ENCODE results near the gene ZNF35. TPM values are rescaled to one million over a fixed set of nuclear protein-coding genes. Genes with fewer than 3 reads are reported as not detected.

Gene ZNF35
- total and polyA plus RNA-seq, 10 of the 15 experiments (the other 5 are each of a cell fraction or from before 2014, with no cell fraction given), result 9.3 to 21.1 (median 13.4) TPM

DNA sequence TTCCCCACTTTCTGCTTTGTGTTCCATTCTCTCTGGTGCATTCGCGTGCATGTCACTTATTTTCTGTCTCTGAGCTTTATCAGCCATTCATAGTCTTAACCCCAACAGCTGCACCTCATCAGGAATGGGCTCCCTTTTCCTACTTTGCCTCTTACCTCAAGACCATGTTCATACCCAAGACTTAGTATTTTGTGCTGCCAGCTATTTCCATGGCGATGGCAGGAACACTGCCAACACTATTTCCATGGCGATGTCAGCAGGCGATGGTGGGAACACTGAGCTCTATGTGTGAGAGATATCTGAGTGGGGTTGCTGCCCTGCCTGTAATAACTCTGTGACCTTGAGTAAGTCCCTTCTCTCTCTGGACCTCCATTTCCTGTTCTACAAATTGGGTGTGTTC, 5.5 kb downstream of the ZNF35 start:
- Histone ChIP-seq H3K4me1 (ENCODE audit: control insufficient read depth, insufficient read depth, low read length) (no peaks in the 10 kb centered on the region), H3K27ac (ENCODE audit: control insufficient read depth, insufficient read depth) (no peak overlapping the region), H3K79me2 (ENCODE audit: control insufficient read depth, insufficient read depth, low read length) (peaks cover 5% of the 10 kb centered on the region), H3K4me3 (no peak overlapping the region), H3K9ac (ENCODE audit: control insufficient read depth, insufficient read depth, low read length) (no peak overlapping the region), H3K36me3 (ENCODE audit: control insufficient read depth in 2 of 2, insufficient read depth in 2 of 2, low read length in 1 of 2) (peaks cover 13 to 37% of the 10 kb centered on the region in 2 experiments), H3K4me2 (ENCODE audit: control insufficient read depth, insufficient read depth) (no peak overlapping the region), H3K9me3 (replicated peaks; ENCODE audit: control insufficient read depth, insufficient read depth, low read length) (peaks cover 28% of the 10 kb centered on the region; the same call in 2 of the 3 replicates), H3K27me3 (replicated peaks in 1 of 2; ENCODE audit: control insufficient read depth in 2 of 2, insufficient read depth in 2 of 2, low read length in 1 of 2) (no peaks in the 10 kb centered on the region), H4K20me1 (ENCODE audit: control insufficient read depth, insufficient read depth) (no peaks in the 10 kb centered on the region), H2AFZ (ENCODE audit: control insufficient read depth, low read depth, low read length) (no peak overlapping the region)
- TF ChIP-seq CBX3 (IDR thresholded peaks at IDR 0.05; ENCODE audit: borderline replicate concordance, low read depth), result no peak
- no peak for TF ChIP-seq CBFB (IDR thresholded peaks at IDR 0.05; ENCODE audit: low read depth)
- TF ChIP-seq, protein P1, sequence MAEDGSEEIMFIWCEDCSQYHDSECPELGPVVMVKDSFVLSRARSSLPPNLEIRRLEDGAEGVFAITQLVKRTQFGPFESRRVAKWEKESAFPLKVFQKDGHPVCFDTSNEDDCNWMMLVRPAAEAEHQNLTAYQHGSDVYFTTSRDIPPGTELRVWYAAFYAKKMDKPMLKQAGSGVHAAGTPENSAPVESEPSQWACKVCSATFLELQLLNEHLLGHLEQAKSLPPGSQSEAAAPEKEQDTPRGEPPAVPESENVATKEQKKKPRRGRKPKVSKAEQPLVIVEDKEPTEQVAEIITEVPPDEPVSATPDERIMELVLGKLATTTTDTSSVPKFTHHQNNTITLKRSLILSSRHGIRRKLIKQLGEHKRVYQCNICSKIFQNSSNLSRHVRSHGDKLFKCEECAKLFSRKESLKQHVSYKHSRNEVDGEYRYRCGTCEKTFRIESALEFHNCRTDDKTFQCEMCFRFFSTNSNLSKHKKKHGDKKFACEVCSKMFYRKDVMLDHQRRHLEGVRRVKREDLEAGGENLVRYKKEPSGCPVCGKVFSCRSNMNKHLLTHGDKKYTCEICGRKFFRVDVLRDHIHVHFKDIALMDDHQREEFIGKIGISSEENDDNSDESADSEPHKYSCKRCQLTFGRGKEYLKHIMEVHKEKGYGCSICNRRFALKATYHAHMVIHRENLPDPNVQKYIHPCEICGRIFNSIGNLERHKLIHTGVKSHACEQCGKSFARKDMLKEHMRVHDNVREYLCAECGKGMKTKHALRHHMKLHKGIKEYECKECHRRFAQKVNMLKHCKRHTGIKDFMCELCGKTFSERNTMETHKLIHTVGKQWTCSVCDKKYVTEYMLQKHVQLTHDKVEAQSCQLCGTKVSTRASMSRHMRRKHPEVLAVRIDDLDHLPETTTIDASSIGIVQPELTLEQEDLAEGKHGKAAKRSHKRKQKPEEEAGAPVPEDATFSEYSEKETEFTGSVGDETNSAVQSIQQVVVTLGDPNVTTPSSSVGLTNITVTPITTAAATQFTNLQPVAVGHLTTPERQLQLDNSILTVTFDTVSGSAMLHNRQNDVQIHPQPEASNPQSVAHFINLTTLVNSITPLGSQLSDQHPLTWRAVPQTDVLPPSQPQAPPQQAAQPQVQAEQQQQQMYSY (CRISPR knock-in tag; IDR thresholded peaks at IDR 0.05), result no peak
- TF ChIP-seq ZZZ3 (IDR thresholded peaks at IDR 0.05; ENCODE audit: control insufficient read depth, insufficient read length, low read depth), result no peak
- no peak for TF ChIP-seq ZNF207 (IDR thresholded peaks at IDR 0.05; ENCODE audit: borderline replicate concordance)
- no peak for TF ChIP-seq FOXK2 (IDR thresholded peaks at IDR 0.05)
- no peak for TF ChIP-seq CHD2 (IDR thresholded peaks at IDR 0.05; ENCODE audit: borderline replicate concordance, low read depth, low read length)
- no peak for TF ChIP-seq EZH2 (IDR thresholded peaks at IDR 0.05; ENCODE audit: borderline replicate concordance, control insufficient read depth, low read depth, low read length)
- no peak for TF ChIP-seq TCF7 (IDR thresholded peaks at IDR 0.05; ENCODE audit: borderline replicate concordance)
- no peak for TF ChIP-seq ZBTB33 (IDR thresholded peaks at IDR 0.05)
- no peak for TF ChIP-seq HDAC2 (IDR thresholded peaks at IDR 0.05)
- TF ChIP-seq, protein P2, sequence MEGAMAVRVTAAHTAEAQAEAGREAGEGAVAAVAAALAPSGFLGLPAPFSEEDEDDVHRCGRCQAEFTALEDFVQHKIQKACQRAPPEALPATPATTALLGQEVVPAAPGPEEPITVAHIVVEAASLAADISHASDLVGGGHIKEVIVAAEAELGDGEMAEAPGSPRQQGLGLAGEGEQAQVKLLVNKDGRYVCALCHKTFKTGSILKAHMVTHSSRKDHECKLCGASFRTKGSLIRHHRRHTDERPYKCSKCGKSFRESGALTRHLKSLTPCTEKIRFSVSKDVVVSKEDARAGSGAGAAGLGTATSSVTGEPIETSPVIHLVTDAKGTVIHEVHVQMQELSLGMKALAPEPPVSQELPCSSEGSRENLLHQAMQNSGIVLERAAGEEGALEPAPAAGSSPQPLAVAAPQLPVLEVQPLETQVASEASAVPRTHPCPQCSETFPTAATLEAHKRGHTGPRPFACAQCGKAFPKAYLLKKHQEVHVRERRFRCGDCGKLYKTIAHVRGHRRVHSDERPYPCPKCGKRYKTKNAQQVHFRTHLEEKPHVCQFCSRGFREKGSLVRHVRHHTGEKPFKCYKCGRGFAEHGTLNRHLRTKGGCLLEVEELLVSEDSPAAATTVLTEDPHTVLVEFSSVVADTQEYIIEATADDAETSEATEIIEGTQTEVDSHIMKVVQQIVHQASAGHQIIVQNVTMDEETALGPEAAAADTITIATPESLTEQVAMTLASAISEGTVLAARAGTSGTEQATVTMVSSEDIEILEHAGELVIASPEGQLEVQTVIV (IDR thresholded peaks at IDR 0.05; ENCODE audit: borderline replicate concordance, partially characterized antibody), result no peak
- no peak for TF ChIP-seq RAD21 (IDR thresholded peaks at IDR 0.05; ENCODE audit: insufficient read depth, low read depth, low read length)
- TF ChIP-seq KDM1A (IDR thresholded peaks at IDR 0.05; ENCODE audit: borderline replicate concordance), result no peak
- TF ChIP-seq POLR2AphosphoS5 (IDR thresholded peaks at IDR 0.05; ENCODE audit: low read length), result no peak
- ATAC-seq, result no peak
- DNase-seq (ENCODE audit: low read depth, low spot score), result no peak
- CTCF ChIA-PET, result interaction anchor here (1.3 kb wide), 1 partner anchor 14 kb away, joined by 3 read pairs; no protein-coding TSS in a partner anchor
- RAD21 ChIA-PET (ENCODE audit: unreplicated experiment), result interaction anchor here (1.6 kb wide), 1 partner anchor 25 kb away, joined by 3 read pairs; no protein-coding TSS in a partner anchor
- intact Hi-C loops (cut with micrococcal nuclease; ENCODE audit: unreplicated experiment) (no loop called here), in situ Hi-C loops (cut with MboI) (no loop called here)
- BruUV-seq (replicated peaks), result no TSS peak
- WGBS (ENCODE audit: insufficient coverage, insufficient replicate concordance, low lambda C conversion rate, missing lambda C conversion rate), result over 99% methylated on average over 5 of the region's 5 CpGs
- POLR2A ChIA-PET, result interaction anchor here (1.5 kb wide), 1 partner anchor 9 kb away, joined by 5 read pairs; no protein-coding TSS in a partner anchor
- FAIRE-seq, result no peak
- SMC1A ChIA-PET (ENCODE audit: uncharacterized antibody, unreplicated experiment), result no interaction called here
